ENCODE data around the gene POLR3K.

GRCh38 chr16:53346-54236 is at the start of gene POLR3K, which contains the start of gene SNRNP25:
- no peak for TF ChIP-seq EZH2 (IDR thresholded peaks at IDR 0.05; ENCODE audit: low read depth)
- TF ChIP-seq CTCF (conservative IDR thresholded peaks at IDR 0.05), result no peak
